T-helper 22 cell (primary cell): ENCODE data around the gene EGFR.

Source experiments
- DNase-seq: peaks from one replicate; pipeline ENCODE4 v3.0.0-alpha.2; 2020; ENCODE audit warnings: low read depth

EGFR gene

DNA sequence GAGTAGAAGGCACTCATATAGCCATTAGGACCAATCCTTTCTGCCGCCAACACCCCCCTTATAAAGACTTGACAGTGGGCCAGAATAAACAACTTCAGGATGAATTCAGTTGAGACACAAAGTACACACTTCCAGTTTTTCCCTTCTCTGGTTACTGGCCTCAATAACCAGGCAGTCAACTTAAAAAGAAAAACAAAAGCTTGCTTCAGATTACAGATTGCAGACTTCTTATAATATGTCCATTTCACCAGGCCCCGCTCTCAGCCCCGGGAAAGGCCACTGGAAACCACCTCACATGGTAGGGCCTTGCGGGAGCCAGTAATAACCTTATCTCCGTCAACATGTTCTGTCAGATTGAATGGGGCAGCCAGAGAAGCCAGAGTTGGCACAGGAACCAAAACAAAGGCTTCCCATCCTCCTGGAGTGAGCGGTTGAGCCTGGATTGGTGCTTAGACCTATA lies 108.8 kb downstream of the EGFR start:
- DNase-seq, result no peak

DNA sequence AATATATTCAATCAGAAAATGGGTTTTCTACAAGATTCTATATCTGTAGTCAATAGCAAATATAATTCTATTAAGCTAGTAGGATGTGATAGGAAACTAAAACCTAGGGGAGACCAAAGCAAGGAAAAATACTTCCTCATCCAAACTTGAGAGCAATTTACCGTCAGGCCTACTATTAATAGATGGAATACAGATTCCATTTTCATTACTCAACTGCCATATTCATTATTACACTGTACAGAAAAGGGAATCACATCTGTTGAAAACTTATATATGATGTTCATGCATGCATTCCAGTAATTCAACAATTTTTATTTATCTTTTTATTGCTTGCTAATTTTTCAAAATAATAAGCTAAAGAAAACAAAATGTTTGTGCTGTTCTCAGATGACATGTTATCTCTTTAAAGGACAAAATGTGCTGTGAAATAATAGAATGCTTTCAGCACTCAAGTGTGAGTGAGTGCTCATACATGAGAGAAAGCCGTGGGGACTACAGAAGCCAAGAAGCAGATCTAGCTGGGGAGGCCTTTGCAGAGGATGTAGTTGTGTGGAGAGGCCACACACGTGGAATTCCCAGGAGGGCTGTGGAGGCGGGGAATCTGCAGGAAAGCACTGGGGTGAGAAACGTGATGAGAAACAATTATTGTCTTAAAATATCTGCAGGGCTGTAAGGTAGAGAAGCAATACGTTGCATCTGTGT lies 110.0 kb downstream of the EGFR start:
- DNase-seq, result no peak

DNA sequence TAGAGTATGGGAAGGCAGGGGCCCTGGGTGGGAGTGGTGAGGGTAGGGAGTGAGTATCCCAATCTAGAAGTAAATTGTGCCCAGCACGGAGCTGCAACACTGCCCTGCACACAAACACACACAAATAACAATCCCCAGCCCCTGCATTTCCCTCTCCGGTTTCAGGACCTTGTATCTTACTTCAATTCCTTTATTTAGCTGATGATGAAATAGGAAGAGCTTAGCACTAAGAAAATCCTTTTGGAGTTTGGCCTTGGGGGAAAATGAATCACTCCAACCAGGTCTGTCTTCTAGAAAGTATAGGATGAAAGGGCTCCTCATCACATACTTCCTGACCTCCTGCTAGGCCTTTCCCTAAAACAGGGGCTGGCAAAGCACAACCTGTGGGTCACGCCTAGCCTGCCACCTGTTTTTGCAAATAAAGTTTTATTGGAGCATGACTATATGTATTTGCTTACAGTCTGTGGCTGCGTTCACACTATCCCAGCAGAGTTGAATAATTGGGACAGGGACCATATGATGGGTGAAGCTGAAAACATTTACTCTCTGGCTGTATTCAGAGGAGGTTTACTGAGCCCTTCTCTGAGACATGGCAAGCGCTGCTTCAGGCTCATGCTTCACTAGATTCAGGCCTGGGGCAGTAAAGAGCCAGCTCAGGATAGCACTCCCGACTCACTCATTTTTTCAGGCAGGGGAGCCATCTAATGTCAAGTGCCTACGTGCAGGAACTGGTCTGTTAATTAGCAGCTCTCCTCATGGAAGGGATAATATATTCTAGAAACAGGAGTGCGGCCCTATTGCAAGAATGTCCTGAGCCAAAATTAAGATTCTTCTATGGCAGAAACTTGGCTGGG lies 111.0 kb downstream of the EGFR start:
- no peak for DNase-seq

DNA sequence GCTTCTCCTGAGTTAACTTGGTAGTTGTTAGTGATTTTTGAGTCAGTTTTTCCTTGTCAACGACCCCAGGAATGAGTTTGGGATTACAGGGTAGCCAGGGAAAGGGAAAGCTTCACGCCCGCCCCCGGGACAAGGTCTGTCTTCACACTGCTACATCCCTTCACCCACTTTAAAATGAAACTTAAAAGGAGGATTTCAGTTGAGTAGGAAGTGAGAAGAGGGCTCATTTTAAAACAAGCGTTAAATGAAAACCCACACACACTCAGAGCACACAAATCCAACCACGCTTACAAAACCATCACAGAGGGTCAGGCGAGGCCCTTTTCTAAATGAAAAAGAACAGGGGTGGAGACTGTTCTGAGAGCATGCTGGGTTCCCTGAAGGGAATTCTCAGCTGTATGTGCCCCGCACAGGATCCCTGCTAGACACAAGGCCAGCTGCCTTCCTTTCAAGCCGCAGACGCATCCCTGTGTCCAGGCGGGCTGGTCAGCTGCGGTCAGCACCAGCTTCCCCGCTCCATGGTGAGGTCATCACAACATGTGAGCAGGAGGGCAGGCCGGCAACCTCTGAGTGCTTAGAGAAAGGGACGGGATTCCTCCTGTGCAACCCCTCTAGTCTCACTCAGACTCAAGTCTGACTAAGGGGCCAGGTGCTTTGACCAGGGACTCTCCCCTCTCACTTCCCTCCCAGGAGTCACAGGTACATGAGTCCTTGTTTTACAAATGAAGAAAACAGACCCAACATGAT lies 111.8 kb downstream of the EGFR start:
- DNase-seq, result no peak

DNA sequence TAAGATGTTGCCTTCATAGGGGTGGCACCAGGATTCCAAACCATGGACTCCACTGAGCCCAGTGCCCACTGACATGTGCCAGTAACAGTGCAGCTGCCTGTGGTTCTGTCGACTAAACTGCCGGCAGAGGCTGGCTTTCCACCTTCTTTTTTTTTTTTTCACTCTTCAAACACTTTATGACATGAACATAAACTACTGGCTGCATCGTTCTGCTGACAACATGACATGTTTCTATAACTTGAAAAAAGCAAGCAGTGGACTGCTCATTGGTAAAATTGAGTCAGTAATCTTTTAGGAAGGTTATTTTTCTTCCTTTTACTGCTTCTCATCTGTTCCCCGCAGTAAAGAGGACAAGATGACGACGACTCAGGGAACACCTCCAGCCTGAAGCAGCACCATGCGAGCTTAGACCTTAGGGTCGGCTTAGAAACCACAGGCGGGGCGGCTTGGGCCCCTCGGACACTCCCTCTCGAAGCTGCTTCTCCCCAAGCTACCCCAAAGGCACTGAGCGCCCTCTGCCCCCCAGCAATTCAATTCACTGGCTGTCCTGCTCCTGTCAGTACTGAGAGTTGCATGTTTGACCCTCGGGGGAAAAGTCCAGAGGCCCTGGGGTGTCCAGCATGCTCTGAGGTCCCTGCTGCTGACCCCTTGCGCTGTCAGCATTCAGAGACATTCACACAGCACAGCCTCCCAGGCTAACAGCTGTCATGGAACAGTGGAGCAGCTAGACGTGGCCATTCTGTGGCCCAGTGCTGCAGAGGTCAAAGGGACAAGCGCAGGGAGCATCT lies 112.5 kb downstream of the EGFR start:
- DNase-seq, result no peak

DNA sequence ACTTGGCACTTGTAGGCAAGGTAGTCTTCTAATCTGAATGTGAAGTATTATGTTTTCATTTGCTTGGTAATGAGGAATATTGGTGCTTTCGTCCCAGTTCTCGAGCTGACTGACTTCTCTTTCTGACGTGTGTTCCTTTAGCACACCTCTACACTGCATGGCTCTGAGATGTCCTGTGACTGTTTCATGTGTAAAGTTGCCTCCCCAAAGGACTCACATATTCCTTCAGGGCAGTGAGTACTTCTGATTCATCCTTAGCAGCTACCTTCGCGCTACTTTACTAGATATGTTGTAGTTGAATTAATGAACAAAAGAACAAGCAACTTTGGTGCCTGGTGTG lies 113.7 kb downstream of the EGFR start:
- DNase-seq, result no peak

DNA sequence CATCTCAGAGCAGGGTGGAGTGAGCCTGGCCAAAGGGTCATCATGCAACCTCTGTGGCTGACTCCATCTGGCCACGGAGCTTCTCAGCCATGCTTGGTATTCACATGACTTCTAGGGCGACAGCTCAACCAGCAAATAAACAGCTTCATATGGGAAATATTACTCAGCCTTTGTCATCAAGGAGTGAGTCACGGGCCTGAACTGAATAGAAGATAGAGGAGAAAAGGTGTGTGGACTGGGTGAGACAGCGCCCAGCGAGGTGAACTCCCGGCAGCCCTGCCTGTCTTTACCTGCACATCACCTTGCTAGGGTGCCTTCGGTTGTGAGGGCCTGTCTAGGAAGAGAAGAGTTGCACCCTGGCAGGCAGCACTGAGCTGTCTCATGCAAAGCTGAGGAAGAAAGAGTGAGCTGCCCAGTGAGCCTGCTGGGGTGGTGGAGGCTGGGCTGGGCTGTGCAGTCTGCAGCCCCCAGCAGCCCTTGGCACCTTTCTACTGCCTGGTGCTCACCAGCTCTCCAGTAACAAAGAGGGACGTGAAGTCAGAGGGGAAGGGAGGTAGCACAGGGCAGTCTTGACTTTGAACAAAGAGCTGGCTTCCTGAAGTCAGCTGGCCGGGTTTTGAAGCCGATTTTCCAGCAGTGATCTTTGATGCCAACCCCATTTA lies 114.2 kb downstream of the EGFR start:
- no peak for DNase-seq

DNA sequence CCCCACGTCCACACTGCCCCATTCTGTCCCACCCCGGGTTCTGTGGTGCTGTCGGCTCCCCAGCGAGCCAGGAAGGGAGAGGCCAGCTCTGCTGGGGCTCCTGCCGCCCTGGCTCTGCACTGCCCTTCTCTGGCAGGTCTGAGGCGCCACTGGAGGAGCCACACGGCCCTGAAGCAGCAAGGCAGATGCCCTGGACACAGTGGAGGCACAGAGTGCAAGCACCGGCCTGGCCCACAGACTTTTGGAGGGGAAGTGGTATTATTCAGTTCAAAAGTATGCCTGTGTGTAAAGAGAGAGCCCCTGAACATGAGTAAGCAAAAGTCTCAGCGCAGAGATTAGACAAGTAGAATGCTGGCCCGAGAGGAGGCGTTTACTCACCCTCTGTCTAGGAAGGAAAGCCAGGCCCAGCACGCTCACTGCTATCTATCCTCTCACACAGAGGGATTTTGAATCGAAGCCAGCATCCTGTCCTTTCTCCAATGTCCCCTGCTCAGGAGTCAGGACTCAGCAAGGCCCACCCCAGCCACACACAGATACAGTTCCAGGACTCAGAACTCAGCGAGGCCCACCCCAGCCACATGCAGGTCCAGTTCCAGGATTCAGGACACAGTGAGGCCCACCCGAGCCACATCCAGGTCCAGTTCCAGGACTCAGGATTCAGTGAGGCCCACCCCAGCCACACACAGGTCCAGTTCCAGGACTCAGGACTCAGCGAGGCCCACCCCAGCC lies 115.0 kb downstream of the EGFR start:
- no peak for DNase-seq

DNA sequence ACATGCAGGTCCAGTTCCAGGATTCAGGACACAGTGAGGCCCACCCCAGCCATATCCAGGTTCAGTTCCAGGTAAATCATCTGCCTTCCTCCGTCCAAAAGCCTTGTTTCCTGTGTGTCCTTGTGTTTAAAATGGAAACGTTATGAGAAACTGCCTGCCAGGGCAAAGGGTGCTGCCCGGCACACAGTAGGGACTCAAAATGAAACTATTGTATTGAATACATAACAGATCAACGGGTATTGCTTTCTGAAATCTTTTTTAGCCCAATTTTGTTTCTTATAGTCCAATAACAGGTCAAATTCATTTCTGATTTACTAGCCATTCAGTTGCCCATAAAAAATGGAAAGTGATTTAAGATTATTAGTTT lies 115.5 kb downstream of the EGFR start:
- DNase-seq, result no peak

DNA sequence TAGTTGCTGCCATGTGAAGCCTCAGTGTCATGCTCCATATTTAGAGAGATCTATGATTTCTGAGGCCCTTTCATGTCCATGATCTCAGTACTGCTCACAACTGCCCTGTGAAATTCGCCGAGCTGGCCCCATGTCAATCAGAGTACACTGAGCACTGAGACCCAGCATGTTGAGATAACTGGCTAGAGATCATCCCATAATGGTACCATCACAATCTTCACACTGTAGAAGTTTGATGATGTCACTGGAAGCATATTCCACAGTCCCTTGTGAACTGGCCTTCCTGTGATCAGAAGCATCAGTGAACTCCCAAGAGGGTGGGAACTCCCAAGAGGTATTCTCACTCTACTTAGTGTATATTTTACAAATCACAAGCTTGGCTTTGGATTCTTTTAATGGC lies 116.0 kb downstream of the EGFR start:
- no peak for DNase-seq

DNA sequence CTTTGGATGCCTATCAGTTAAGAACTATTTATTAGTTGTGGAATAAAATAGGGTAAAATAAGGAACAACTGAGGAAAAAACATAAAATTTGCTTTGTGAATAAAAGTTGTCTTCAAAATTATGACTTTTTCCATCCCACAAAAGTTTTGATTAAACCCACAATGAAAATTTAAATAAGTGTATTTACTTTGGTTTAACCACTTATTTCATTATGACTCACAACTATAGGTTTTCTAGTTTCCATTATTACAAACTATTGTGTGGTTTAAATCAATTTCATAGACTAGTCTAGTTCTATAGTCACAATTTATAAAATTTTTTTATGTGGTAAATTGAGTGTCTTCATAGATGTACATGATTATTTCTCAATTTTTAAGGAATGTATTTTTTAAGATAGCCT lies 116.6 kb downstream of the EGFR start:
- no peak for DNase-seq

DNA sequence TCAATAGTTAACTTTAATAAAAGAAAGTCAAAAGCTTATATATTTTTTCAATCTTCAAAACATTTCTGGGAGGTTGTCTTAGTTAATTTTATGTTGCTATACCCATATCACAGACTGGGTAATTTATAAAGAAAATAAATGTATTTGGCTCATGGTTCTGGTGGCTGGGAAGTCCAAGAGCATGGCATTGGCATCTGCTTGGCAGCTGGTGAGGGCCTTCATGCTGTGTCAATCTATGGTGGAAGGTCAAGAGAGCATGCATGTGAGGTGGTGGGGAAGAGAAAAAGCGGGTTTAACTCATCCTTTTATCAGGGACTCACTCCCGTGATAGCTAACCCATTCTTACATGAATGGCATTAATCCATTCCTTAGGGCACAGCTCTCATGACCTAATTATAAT lies 119.8 kb downstream of the EGFR start:
- DNase-seq, result no peak

DNA sequence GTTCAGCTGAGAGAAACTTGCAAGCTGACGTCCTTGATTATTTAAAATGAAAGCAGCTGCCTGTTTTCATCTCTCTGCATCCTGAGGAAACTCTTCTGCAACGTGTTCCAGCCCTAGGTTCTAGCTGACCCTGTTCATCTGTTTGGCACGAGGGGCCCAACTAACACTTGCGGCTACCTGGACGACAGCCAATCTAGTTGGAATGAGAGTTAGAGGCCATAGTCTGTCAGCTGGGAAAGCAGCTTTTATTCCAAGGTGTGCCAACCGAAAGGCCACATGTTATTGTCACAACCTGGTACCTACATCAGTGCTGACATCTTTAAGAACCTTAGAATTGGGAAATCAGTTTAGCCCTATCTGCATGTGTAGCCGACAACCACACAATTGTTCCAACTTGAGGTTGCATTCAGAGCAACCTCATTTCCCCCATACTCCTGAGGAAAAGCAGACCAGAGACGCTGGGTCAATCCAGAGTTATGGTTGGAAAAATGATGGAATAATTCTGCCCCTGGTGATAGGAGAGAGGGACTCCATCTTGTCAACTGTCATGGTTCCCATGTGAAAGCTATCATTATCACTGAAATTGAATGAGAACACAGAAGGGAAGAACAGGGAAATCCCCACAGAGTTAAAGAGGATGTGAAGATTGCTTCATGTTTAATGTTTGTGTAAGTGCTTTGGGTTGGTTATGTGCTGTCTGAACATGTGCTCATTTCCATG lies 121.6 kb downstream of the EGFR start:
- DNase-seq, result no peak

DNA sequence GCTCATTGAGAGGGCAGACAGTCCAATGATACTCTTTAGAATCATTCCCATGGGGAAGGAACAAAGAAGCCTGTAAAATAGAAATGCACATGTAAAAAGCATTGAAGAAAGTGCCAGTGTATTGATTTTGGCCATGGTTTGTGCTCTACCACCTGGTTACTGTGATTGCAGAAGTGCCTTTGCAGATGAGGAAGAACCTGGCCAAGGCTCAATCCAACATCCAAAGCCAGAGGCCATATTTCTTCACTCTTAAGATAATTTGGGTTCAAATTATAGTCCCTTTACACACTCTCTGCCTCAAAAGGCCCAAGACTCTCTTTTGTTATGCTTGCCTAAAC lies 122.1 kb downstream of the EGFR start:
- no peak for DNase-seq

DNA sequence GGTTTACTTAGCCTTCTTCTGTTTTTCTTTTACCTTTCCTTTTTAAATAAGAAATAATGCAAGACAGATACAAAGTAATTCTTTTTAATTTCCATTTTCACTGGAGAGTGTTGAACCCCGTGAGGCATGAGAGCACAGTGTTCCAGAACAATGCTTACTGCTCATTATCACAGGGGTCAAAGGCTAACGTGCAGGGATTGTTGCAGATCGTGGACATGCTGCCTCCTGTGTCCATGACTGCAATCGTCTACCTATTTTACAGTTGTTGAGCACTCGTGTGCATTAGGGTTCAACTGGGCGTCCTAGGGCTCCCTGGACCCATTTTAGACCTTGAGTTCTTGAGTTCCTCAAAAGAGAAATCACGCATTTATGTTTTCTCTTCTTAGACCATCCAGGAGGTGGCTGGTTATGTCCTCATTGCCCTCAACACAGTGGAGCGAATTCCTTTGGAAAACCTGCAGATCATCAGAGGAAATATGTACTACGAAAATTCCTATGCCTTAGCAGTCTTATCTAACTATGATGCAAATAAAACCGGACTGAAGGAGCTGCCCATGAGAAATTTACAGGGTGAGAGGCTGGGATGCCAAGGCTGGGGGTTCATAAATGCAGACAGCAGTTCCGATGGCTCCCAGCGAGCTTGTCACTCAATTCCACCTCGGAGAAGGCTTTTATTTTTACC lies 124.2 kb downstream of the EGFR start:
- no peak for DNase-seq

DNA sequence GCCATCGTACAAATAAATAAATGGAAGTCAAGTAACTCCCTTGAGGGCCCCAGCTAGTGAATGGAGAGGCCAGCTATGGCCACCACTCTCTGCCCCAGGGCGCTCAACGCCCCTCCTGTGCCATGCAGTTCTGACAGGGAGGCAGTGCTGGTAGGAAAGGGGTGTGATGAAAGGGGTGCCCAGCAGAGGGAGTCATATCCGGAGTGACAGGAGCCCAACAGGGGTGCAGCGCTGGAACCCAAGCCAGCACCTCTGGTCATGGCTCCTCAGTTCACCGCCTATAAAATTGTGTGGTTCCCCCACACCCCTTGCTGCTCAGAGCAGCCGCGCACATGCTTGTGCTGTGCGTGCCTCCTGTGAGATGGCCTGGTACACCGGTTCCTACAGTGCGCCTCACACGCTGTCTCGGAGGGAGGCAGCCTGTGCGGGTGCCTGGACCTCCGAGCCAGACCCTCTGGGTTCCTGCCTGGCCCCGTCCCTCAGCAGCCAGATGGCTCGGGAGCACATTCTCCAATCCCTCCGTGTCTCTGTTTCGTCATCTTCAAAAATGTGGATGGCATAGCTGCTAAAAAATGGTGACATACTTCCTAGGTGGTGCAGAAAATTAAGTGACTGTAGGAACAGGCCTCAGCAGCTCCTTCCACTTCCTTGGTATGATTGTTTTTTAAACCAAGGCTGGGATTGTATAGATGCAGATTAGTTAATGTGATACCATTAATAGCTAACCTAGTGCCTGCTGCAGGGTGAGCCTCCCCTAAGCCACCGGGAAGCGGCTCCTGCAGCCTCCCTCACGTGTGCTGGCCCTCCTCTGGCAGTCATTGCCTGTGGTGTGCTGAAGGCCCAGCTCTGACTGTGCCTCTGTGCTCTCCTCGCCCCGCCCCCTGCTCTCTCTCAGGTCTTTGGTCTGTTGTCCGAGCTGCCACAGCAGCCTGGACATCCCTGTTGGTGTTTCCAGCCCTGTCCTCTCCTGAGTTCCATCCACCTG lies 125.8 kb downstream of the EGFR start:
- no peak for DNase-seq

DNA sequence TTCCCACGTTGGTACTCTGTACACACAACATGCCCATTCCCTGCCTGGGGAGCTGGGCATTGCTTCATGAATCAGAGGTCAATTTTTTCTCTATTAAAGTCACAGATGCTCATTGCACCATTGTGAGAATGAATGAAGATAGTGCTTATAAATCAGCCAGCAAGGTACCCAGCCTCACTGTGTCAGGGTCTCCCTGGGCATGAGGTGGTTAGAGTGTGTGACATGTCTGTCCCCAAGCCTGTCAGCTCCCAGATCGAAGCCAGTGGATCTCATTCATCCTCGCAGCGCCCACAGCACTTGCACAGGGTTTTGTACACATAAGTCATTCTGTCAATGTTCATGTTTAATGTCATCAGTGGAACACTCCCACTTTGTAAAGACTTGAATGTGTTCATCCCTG lies 126.8 kb downstream of the EGFR start:
- no peak for DNase-seq

DNA sequence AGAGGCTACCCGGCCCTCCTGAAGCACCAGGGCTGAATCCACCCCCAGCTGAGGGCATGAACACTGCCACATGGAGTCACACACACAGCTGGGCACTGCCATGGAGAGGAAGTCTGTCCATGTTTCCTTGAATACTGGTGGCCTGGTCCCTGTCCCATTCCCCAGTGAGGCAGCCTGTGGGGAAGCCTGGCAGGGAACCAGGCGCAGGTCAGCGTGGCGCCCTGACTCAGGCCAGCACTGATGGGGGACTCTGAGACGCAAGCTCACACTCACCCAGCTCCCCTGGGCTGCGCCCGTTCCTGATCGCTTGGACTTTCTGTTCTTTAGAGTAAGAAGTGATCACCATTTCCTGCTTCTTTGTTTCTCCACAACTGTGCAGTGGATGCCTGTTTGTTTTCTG lies 128.3 kb downstream of the EGFR start:
- no peak for DNase-seq

DNA sequence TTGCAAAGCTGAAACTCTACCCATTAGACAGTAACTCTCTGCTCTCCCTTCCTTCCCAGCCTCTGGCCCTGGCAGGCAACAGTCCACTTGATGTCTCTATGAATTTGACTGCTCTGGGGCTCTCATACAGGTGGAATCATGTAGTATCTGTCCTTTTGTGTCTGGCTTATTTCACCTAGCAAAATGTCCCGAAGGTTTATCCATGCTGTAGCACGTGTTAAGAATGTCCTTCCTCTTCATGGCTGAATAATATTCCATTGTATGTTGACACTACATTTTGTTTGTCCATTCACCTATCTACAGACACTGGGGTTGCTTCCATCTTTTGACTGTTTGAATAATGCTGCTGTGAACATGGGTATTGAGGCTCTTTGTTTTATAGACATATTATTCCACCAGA lies 128.9 kb downstream of the EGFR start:
- DNase-seq, result no peak
